ENCODE results near the gene SMC1B. TPM values are rescaled to one million over a fixed set of nuclear protein-coding genes. Genes with fewer than 3 reads are reported as not detected.
A peak's percentile ranks its signal among the peaks of the same experiment; 100 is the strongest.

Gene SMC1B
- polyA plus RNA-seq, 4 donors, result 0.04 to 0.35 TPM; not detected in 2

- Histone ChIP-seq H3K36me3 (ENCODE audit: control insufficient read depth in 3 of 3, insufficient read depth in 2 of 3, low read depth in 1 of 3, low read length in 3 of 3) (peaks cover 0 to 17% (median 0%) of the 10 kb centered on the region in 3 donors), H3K9me3 (ENCODE audit: control insufficient read depth in 2 of 2, insufficient read depth in 1 of 2, low read depth in 1 of 2, low read length in 1 of 2) (peaks cover 0 to 4% of the 10 kb centered on the region in 2 donors), H3K4me1 (ENCODE audit: control insufficient read depth in 3 of 3, insufficient read depth in 2 of 3, low read depth in 1 of 3, low read length in 2 of 3) (no peaks in the 10 kb centered on the region), H3K27ac (ENCODE audit: low read depth in 1 of 3, low read length in 2 of 3) (no peak overlapping the region), H3K27me3 (ENCODE audit: control insufficient read depth in 3 of 3, insufficient read depth in 3 of 3, low read length in 3 of 3) (no peaks in the 10 kb centered on the region), H3K4me3 (ENCODE audit: low read depth in 1 of 3, low read length in 3 of 3) (no peak overlapping the region)
- FAIRE-seq, result no peak
- 90 to 95% (median 94%) methylated on average over 14 of the region's 14 CpGs for WGBS, 3 donors
- DNase-seq, result no peak
Measured at GRCh38 chr22:45422237-45422983, 9.0 kb upstream of the SMC1B start.

DNA sequence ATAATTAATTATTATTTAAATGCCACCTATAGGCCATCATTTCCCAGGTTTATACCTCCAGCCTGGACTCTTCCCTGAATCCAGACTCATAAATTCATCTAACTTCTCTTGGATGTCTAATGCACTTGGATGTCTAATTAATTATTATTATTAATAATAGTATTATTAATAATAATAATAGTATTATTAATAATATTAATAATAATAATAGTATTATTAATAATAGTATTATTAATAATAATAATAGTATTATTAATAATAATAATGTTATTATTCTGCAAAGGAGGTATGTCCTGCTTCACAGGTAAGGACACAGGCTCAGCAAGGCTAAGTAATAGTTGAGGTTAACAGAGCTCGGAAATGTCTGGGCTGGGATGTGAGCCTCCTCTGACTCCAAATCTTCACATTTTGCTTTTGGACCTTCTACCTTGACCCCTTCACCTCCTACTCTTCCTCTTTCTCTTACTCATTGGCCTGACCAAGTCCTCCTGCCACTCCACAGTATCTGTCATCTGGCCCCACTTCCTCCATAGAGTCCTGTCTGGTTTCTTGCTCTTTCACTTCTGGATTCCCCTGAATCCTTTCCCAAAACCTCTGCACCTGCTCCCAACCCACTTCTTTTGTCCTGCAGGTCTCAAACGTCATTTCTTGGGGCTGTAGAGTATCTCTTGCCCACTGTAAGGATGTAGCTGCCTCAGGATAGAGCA is 8.1 kb upstream of the SMC1B start:
- H3K36me3 ChIP-seq (ENCODE audit: control insufficient read depth in 3 of 3, insufficient read depth in 2 of 3, low read depth in 1 of 3, low read length in 3 of 3), result peaks cover 0 to 17% (median 0%) of the 10 kb centered on the region in 3 donors
- no peak overlapping the region for H3K27ac ChIP-seq (ENCODE audit: low read depth in 1 of 3, low read length in 2 of 3)
- no peaks in the 10 kb centered on the region for H3K27me3 ChIP-seq (ENCODE audit: control insufficient read depth in 3 of 3, insufficient read depth in 3 of 3, low read length in 3 of 3)
- H3K4me1 ChIP-seq (ENCODE audit: control insufficient read depth in 3 of 3, insufficient read depth in 2 of 3, low read depth in 1 of 3, low read length in 2 of 3), result no peaks in the 10 kb centered on the region
- 67 to 70% (median 70%) methylated on average over 2 of the region's 2 CpGs for WGBS, 3 donors
- FAIRE-seq (no peak), DNase-seq (no peak)
- no peak overlapping the region for H3K4me3 ChIP-seq (ENCODE audit: low read depth in 1 of 3, low read length in 3 of 3)
- no peaks in the 10 kb centered on the region for H3K9me3 ChIP-seq (ENCODE audit: control insufficient read depth in 2 of 2, insufficient read depth in 1 of 2, low read depth in 1 of 2, low read length in 1 of 2)

DNA sequence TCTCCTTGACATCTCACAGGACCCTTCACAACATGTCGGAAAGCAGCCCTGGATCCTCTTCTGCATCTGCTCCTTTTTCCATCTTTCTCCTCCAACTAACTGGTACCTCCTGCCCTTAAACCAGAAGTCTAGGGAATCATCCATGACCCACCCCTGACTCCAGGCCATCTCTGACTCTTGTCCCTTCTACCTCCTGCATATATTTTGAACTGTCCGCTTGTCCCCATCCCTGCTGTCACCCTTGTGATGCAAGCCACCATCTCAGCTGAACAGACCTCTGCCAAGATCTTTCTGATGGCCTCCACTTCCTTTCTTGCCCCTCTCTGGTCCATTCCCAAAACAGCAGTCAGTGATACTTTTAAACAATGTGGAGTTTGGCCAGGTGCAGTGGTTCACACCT is 7.1 kb upstream of the SMC1B start:
- Histone ChIP-seq H3K27ac (ENCODE audit: low read depth in 1 of 3, low read length in 2 of 3) (no peak overlapping the region), H3K4me1 (ENCODE audit: control insufficient read depth in 3 of 3, insufficient read depth in 2 of 3, low read depth in 1 of 3, low read length in 2 of 3) (no peaks in the 10 kb centered on the region), H3K4me3 (ENCODE audit: low read depth in 1 of 3, low read length in 3 of 3) (no peak overlapping the region), H3K36me3 (ENCODE audit: control insufficient read depth in 3 of 3, insufficient read depth in 2 of 3, low read depth in 1 of 3, low read length in 3 of 3) (peaks cover 0 to 15% (median 0%) of the 10 kb centered on the region in 3 donors), H3K27me3 (ENCODE audit: control insufficient read depth in 3 of 3, insufficient read depth in 3 of 3, low read length in 3 of 3) (no peaks in the 10 kb centered on the region), H3K9me3 (ENCODE audit: control insufficient read depth in 2 of 2, insufficient read depth in 1 of 2, low read depth in 1 of 2, low read length in 1 of 2) (no peaks in the 10 kb centered on the region)
- FAIRE-seq, result no peak
- 96 to 100% (median 97%) methylated on average over 2 of the region's 2 CpGs for whole genome bisulfite sequencing, 3 donors
- DNase-seq, result no peak

DNA sequence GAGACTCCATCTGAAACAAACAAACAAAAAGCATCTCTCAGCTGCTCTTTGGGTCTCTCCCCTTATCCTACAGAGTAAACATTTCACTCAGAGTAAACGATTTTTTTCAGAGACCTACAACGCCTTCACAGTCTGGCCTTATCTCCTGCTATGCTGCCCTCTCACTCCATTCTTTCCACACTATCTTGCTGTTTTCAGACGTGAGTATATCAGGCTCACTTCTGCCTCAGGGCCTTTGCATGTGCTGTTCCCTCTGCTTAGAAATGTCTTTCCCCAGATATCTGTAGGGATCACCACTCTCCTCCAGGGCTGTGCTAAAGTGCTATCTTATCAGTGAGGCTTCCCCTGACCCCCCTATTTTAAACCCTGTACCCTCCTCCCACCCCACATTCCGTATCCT is 6.6 kb upstream of the SMC1B start:
- WGBS, 3 donors, result 71 to 83% (median 79%) methylated on average over 4 of the region's 4 CpGs
- Histone ChIP-seq H3K27me3 (ENCODE audit: control insufficient read depth in 3 of 3, insufficient read depth in 3 of 3, low read length in 3 of 3) (no peaks in the 10 kb centered on the region), H3K4me1 (ENCODE audit: control insufficient read depth in 3 of 3, insufficient read depth in 2 of 3, low read depth in 1 of 3, low read length in 2 of 3) (no peaks in the 10 kb centered on the region), H3K36me3 (ENCODE audit: control insufficient read depth in 3 of 3, insufficient read depth in 2 of 3, low read depth in 1 of 3, low read length in 3 of 3) (peaks cover 0 to 15% (median 0%) of the 10 kb centered on the region in 3 donors), H3K4me3 (ENCODE audit: low read depth in 1 of 3, low read length in 3 of 3) (no peak overlapping the region), H3K9me3 (ENCODE audit: control insufficient read depth in 2 of 2, insufficient read depth in 1 of 2, low read depth in 1 of 2, low read length in 1 of 2) (no peaks in the 10 kb centered on the region), H3K27ac (ENCODE audit: low read depth in 1 of 3, low read length in 2 of 3) (no peak overlapping the region)
- FAIRE-seq (no peak), DNase-seq (no peak)

DNA sequence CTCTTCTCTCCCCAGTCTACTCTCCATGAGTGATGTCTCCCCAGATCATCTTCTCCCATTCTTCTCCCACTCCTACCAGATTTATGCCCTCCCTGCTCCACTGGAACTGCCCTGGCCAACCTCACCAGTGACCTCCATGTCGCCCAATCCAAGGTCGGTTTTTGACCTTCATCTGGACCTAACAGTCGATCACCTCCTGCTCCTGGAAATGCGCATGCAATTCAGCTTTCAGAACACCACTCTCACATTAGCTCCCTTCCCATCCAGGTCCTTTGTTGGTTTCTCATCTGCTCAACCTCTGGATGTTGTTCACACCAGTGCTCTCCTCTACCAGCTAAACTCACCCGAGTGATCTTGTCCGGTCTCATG is 5.4 kb upstream of the SMC1B start:
- no peak for DNase-seq

GRCh38 chr22:45418056-45418769 is 4.8 kb upstream of the SMC1B start:
- Histone ChIP-seq H3K27ac (ENCODE audit: low read depth in 1 of 3, low read length in 2 of 3) (no peak overlapping the region), H3K9me3 (ENCODE audit: control insufficient read depth in 2 of 2, insufficient read depth in 1 of 2, low read depth in 1 of 2, low read length in 1 of 2) (no peaks in the 10 kb centered on the region), H3K4me3 (ENCODE audit: low read depth in 1 of 3, low read length in 3 of 3) (no peak overlapping the region), H3K36me3 (ENCODE audit: control insufficient read depth in 3 of 3, insufficient read depth in 2 of 3, low read depth in 1 of 3, low read length in 3 of 3) (peaks cover 0 to 13% (median 0%) of the 10 kb centered on the region in 3 donors), H3K4me1 (ENCODE audit: control insufficient read depth in 3 of 3, insufficient read depth in 2 of 3, low read depth in 1 of 3, low read length in 2 of 3) (peaks cover 0 to 2% (median 0%) of the 10 kb centered on the region in 3 donors), H3K27me3 (ENCODE audit: control insufficient read depth in 3 of 3, insufficient read depth in 3 of 3, low read length in 3 of 3) (no peaks in the 10 kb centered on the region)
- FAIRE-seq, result no peak
- WGBS, 3 donors, result 95 to 96% (median 95%) methylated on average over 16 of the region's 16 CpGs
- DNase-seq, result no peak

More for the DNA sequence above, 5.4 kb upstream of the SMC1B start:
- no peak overlapping the region for H3K27ac ChIP-seq (ENCODE audit: low read depth in 1 of 3, low read length in 2 of 3)
- 96 to 97% (median 97%) methylated on average over 6 of the region's 6 CpGs for WGBS, 3 donors
- no peaks in the 10 kb centered on the region for H3K27me3 ChIP-seq (ENCODE audit: control insufficient read depth in 3 of 3, insufficient read depth in 3 of 3, low read length in 3 of 3)
- H3K4me3 ChIP-seq (ENCODE audit: low read depth in 1 of 3, low read length in 3 of 3), result no peak overlapping the region
- H3K36me3 ChIP-seq (ENCODE audit: control insufficient read depth in 3 of 3, insufficient read depth in 2 of 3, low read depth in 1 of 3, low read length in 3 of 3), result peaks cover 0 to 15% (median 0%) of the 10 kb centered on the region in 3 donors
- H3K9me3 ChIP-seq (ENCODE audit: control insufficient read depth in 2 of 2, insufficient read depth in 1 of 2, low read depth in 1 of 2, low read length in 1 of 2), result no peaks in the 10 kb centered on the region
- no peaks in the 10 kb centered on the region for H3K4me1 ChIP-seq (ENCODE audit: control insufficient read depth in 3 of 3, insufficient read depth in 2 of 3, low read depth in 1 of 3, low read length in 2 of 3)
- FAIRE-seq, result no peak

DNA sequence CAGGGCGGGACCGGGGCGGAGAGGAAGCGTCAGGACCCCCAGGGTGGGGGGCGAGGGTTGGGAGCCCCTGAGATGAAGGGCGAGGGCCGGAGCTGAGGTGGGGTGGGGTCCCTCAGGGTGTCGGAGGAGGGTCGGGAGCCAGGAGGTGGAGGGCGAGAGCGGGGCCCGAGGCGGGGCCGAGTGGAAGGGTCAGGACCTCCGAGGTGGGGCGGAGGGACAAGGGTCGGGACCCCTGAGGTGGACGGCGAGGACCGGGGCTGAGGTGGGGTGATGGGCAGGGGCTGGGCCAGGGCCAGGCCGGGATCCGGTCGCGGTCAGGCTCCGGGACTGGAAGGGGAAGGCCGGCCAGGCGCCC is 409 bp downstream of the SMC1B start:
- Histone ChIP-seq H3K9me3 (ENCODE audit: control insufficient read depth in 2 of 2, insufficient read depth in 1 of 2, low read depth in 1 of 2, low read length in 1 of 2) (peaks cover 0 to 5% of the 10 kb centered on the region in 2 donors), H3K4me3 (ENCODE audit: low read depth in 1 of 3, low read length in 3 of 3) (peak overlapping the region in 1 of 3 donors; percentile 55), H3K27me3 (ENCODE audit: control insufficient read depth in 3 of 3, insufficient read depth in 3 of 3, low read length in 3 of 3) (no peaks in the 10 kb centered on the region), H3K4me1 (ENCODE audit: control insufficient read depth in 3 of 3, insufficient read depth in 2 of 3, low read depth in 1 of 3, low read length in 2 of 3) (peaks cover 0 to 4% (median 3%) of the 10 kb centered on the region in 3 donors), H3K27ac (ENCODE audit: low read depth in 1 of 3, low read length in 2 of 3) (no peak overlapping the region), H3K36me3 (ENCODE audit: control insufficient read depth in 3 of 3, insufficient read depth in 2 of 3, low read depth in 1 of 3, low read length in 3 of 3) (peaks cover 0 to under 1% (median 0%) of the 10 kb centered on the region in 3 donors)
- DNase-seq, result no peak
- WGBS, 3 donors, result 90 to 93% (median 92%) methylated on average over 21 to 27 of the region's 27 CpGs
- no peak for FAIRE-seq

GRCh38 chr22:45407793-45408192 is 5.6 kb downstream of the SMC1B start:
- no peak for DNase-seq
- no peaks in the 10 kb centered on the region for H3K36me3 ChIP-seq (ENCODE audit: control insufficient read depth in 3 of 3, insufficient read depth in 2 of 3, low read depth in 1 of 3, low read length in 3 of 3)
- peaks cover 0 to 6% (median 1%) of the 10 kb centered on the region in 3 donors for H3K4me1 ChIP-seq (ENCODE audit: control insufficient read depth in 3 of 3, insufficient read depth in 2 of 3, low read depth in 1 of 3, low read length in 2 of 3)
- H3K27ac ChIP-seq (ENCODE audit: low read depth in 1 of 3, low read length in 2 of 3), result no peak overlapping the region
- H3K9me3 ChIP-seq (ENCODE audit: control insufficient read depth in 2 of 2, insufficient read depth in 1 of 2, low read depth in 1 of 2, low read length in 1 of 2), result peaks cover 0 to 2% of the 10 kb centered on the region in 2 donors
- no peak for FAIRE-seq
- H3K4me3 ChIP-seq (ENCODE audit: low read depth in 1 of 3, low read length in 3 of 3), result no peak overlapping the region
- H3K27me3 ChIP-seq (ENCODE audit: control insufficient read depth in 3 of 3, insufficient read depth in 3 of 3, low read length in 3 of 3), result no peaks in the 10 kb centered on the region
- WGBS, 3 donors, result 97 to 98% (median 97%) methylated on average over 5 of the region's 5 CpGs

Measured in small intestine (tissue), 7 donors.